ENCODE data around the gene MDN1. TPM values are rescaled to one million over a fixed set of nuclear protein-coding genes. Genes with fewer than 3 reads are reported as not detected.

The MDN1 gene
- total RNA-seq, 4 donors from 2014 or later = 23.3 to 41.3 (median 24.5) TPM

GRCh38 chr6:89612121-89612520 lies 207.5 kb downstream of the MDN1 start:
- TF ChIP-seq CTCF (IDR thresholded peaks at IDR 0.05; ENCODE audit: low read depth) = no peak

- no peak for TF ChIP-seq CTCF (IDR thresholded peaks at IDR 0.05; ENCODE audit: low read depth)
These were observed 207.9 kb downstream of the MDN1 start for GRCh38 chr6:89611666-89612065.

GRCh38 chr6:89610149-89610642 lies 209.4 kb downstream of the MDN1 start:
- no peak for TF ChIP-seq CTCF (IDR thresholded peaks at IDR 0.05; ENCODE audit: low read depth)

- no peak for TF ChIP-seq CTCF (IDR thresholded peaks at IDR 0.05; ENCODE audit: low read depth)
These were observed 213.7 kb downstream of the MDN1 start for GRCh38 chr6:89605861-89606260.

- no peak for TF ChIP-seq CTCF (IDR thresholded peaks at IDR 0.05; ENCODE audit: low read depth)
These were observed 214.9 kb downstream of the MDN1 start for GRCh38 chr6:89604653-89605052.

- no peak for TF ChIP-seq CTCF (IDR thresholded peaks at IDR 0.05; ENCODE audit: low read depth)
These were observed 217.4 kb downstream of the MDN1 start for GRCh38 chr6:89602166-89602565.

- no peak for TF ChIP-seq CTCF (IDR thresholded peaks at IDR 0.05; ENCODE audit: low read depth)
These were observed 219.9 kb downstream of the MDN1 start for GRCh38 chr6:89599727-89600126.

Measured in subcutaneous adipose tissue (tissue), 4 donors.